Testis (tissue), 2 donors: ENCODE measurements around the gene ZNF32.

ENCODE experiments used
- CTCF ChIP-seq, 3 experiments: fragments of 450-650 bp in 2 of 3; fragments of 200-600 bp in 1 of 3; sonication (generic) in 1 of 3; IDR thresholded peaks; one replicate each; pipeline ENCODE4 v1.5.1; 2016 to 2019; ENCODE audit warnings: antibody characterized with exemption in 3 of 3, mild to moderate bottlenecking in 2 of 3, moderate library complexity in 1 of 3
- POLR2A ChIP-seq: fragments of 450-650 bp; IDR thresholded peaks from one replicate; pipeline ENCODE4 v1.6.1; 2017; ENCODE audit warnings: antibody characterized with exemption, mild to moderate bottlenecking, moderate library complexity

GRCh38 chr10:43606323-43607198 lies 42.1 kb downstream of the ZNF32 start, which contains the start of gene ZNF485:
- TF ChIP-seq CTCF (IDR thresholded peaks at IDR 0.05) (no peak), POLR2A (no peak)
